DOHH2 (cell line): ENCODE data around the gene SMARCC2.

Experiments used
- H3F3A ChIP-seq: fragments of 200-600 bp; sonication (generic), shearing (Covaris generic); 2 replicates; pipeline ENCODE4 v1.6.0; 2016; ENCODE audit warnings: antibody characterized with exemption, mild to moderate bottlenecking; ENCODE audit not compliant: control insufficient read depth, insufficient read depth
- H3K27ac ChIP-seq: fragments of 200-600 bp; sonication (generic); 2 replicates; pipeline ENCODE4 v1.5.1; 2014; ENCODE audit warnings: low read depth, mild to moderate bottlenecking, low read length, moderate library complexity
- H3K27me3 ChIP-seq: fragments of 200-600 bp; sonication (generic); 2 replicates; pipeline ENCODE4 v1.6.1; 2014; ENCODE audit warnings: mild to moderate bottlenecking, low read length, mixed read lengths; ENCODE audit not compliant: control insufficient read depth
- H3K36me3 ChIP-seq: fragments of 200-600 bp; sonication (generic); 2 replicates; pipeline ENCODE4 v1.6.1; 2014; ENCODE audit warnings: mild to moderate bottlenecking, low read length, moderate library complexity, mixed read lengths; ENCODE audit not compliant: control insufficient read depth
- H3K4me1 ChIP-seq: fragments of 200-600 bp; sonication (generic); 2 replicates; pipeline ENCODE4 v1.6.1; 2014; ENCODE audit warnings: mild to moderate bottlenecking, low read length, mixed read lengths; ENCODE audit not compliant: control insufficient read depth
- H3K4me2 ChIP-seq: fragments of 200-600 bp; sonication (generic); 2 replicates; pipeline ENCODE4 v1.6.0; 2014; ENCODE audit warnings: mild to moderate bottlenecking, low read length, moderate library complexity
- H3K4me3 ChIP-seq: fragments of 200-600 bp; sonication (generic); 2 replicates; pipeline ENCODE4 v1.5.1; 2014; ENCODE audit warnings: mild to moderate bottlenecking, low read length, mixed read lengths
- H3K79me2 ChIP-seq: fragments of 200-600 bp; sonication (generic); 2 replicates; pipeline ENCODE4 v1.6.1; 2014; ENCODE audit warnings: mild to moderate bottlenecking, low read length, mixed read lengths; ENCODE audit not compliant: control insufficient read depth
- H3K9me2 ChIP-seq: fragments of 200-600 bp; sonication (generic); replicated peaks from 2 replicates; pipeline ENCODE4 v1.6.1; 2014; ENCODE audit warnings: mild to moderate bottlenecking, low read length, mixed read lengths; ENCODE audit not compliant: control insufficient read depth
- H3K9me3 ChIP-seq: fragments of 200-600 bp; sonication (generic); 2 replicates; pipeline ENCODE4 v1.6.1; 2014; ENCODE audit warnings: antibody characterized with exemption, low read length, mixed read lengths; ENCODE audit not compliant: control insufficient read depth, insufficient read depth
- H4K20me1 ChIP-seq: fragments of 200-600 bp; sonication (generic); 2 replicates; pipeline ENCODE4 v1.6.0; 2014; ENCODE audit warnings: low read depth, mild to moderate bottlenecking, antibody characterized with exemption, low read length, moderate library complexity; ENCODE audit not compliant: control insufficient read depth, insufficient read depth
- CTCF ChIP-seq: fragments of 200-600 bp; sonication (generic); IDR thresholded peaks from one replicate; pipeline ENCODE4 v1.5.1; 2014; ENCODE audit warnings: antibody characterized with exemption, mild to moderate bottlenecking, low read depth, low read length; ENCODE audit not compliant: poor library complexity, severe bottlenecking
- EZH2phosphoT487 ChIP-seq: fragments of 200-600 bp; sonication (generic); IDR thresholded peaks from 2 replicates; pipeline ENCODE4 v1.6.1; 2017; ENCODE audit warnings: borderline replicate concordance, mild to moderate bottlenecking, antibody characterized with exemption, low read length, moderate library complexity, mixed read lengths

The SMARCC2 gene

GRCh38 chr12:56151672-56152131 is 37.6 kb downstream of the SMARCC2 start:
- H3K36me3 ChIP-seq, result peaks cover 26% of the 10 kb centered on the region
- H3K4me1 ChIP-seq, result peaks cover 25% of the 10 kb centered on the region
- no peaks in the 10 kb centered on the region for H4K20me1 ChIP-seq
- no peaks in the 10 kb centered on the region for H3K9me3 ChIP-seq
- peak overlapping the region; percentile 94 for H3K4me3 ChIP-seq
- TF ChIP-seq CTCF (peak; percentile 57), EZH2phosphoT487 (no peak)
- peaks cover 23% of the 10 kb centered on the region for H3K79me2 ChIP-seq
- peaks cover 8% of the 10 kb centered on the region for H3F3A ChIP-seq
- H3K4me2 ChIP-seq, result peak overlapping the region; percentile 98
- H3K27ac ChIP-seq, result peak overlapping the region; percentile 85
- H3K27me3 ChIP-seq, result no peaks in the 10 kb centered on the region
- no peaks in the 10 kb centered on the region for H3K9me2 ChIP-seq

- peaks cover 15% of the 10 kb centered on the region for H3F3A ChIP-seq
- H4K20me1 ChIP-seq, result no peaks in the 10 kb centered on the region
- TF ChIP-seq CTCF (no peak), EZH2phosphoT487 (no peak)
- H3K4me1 ChIP-seq, result peaks cover 24% of the 10 kb centered on the region
- peaks cover 21% of the 10 kb centered on the region for H3K79me2 ChIP-seq
- H3K9me2 ChIP-seq, result no peaks in the 10 kb centered on the region
- no peaks in the 10 kb centered on the region for H3K27me3 ChIP-seq
- no peak overlapping the region for H3K4me3 ChIP-seq
- peaks cover 22% of the 10 kb centered on the region for H3K36me3 ChIP-seq
- no peaks in the 10 kb centered on the region for H3K9me3 ChIP-seq
- no peak overlapping the region for H3K4me2 ChIP-seq
- H3K27ac ChIP-seq, result no peak overlapping the region
These were observed 38.7 kb downstream of the SMARCC2 start for GRCh38 chr12:56150563-56150962.

- Histone ChIP-seq H3K9me3 (no peaks in the 10 kb centered on the region), H3K27ac (no peak overlapping the region), H3K4me3 (no peak overlapping the region), H3K79me2 (peaks cover 6% of the 10 kb centered on the region), H3F3A (peaks cover 19% of the 10 kb centered on the region), H3K4me1 (peaks cover 13% of the 10 kb centered on the region), H3K36me3 (peaks cover 42% of the 10 kb centered on the region), H3K27me3 (no peaks in the 10 kb centered on the region), H3K4me2 (no peak overlapping the region), H4K20me1 (no peaks in the 10 kb centered on the region), H3K9me2 (no peaks in the 10 kb centered on the region)
- TF ChIP-seq EZH2phosphoT487, result no peak
- no peak for TF ChIP-seq CTCF
These were observed 42.5 kb downstream of the SMARCC2 start for GRCh38 chr12:56146492-56147460.
